H1 (cell line): ENCODE measurements around the gene FAM3B. TPM values are rescaled to one million over a fixed set of nuclear protein-coding genes. Genes with fewer than 3 reads are reported as not detected.

Experiments
- CTCF ChIA-PET: fragments of 300-600 bp; sonication (Branson Sonifier 250); formaldehyde crosslinking; loops from one replicate; lab custom pipeline; 2021; ENCODE audit not compliant: partially characterized antibody; lab: Charles Lee
- POLR2A ChIA-PET: fragments of 300-600 bp; sonication (Branson Sonifier 250); formaldehyde crosslinking; loops from one replicate; lab custom pipeline; 2021; ENCODE audit warnings: inconsistent platforms; ENCODE audit not compliant: partially characterized antibody; lab: Charles Lee
- DNase-seq, 2 experiments: peaks; one replicate each; pipeline versions ENCODE4 v3.0.0 to v3.0.0-alpha.2; 2010 to 2022; ENCODE audit warnings: low spot score in 2 of 2, low read depth in 1 of 2, mixed read lengths in 1 of 2
- FAIRE-seq: peaks from 2 replicates; lab custom pipeline; 2011; peaks lifted over from hg19 to GRCh38; lab: Jason Lieb, UNC
- H2AFZ ChIP-seq: 2 replicates; pipeline ENCODE4 v1.8.1; 2012; ENCODE audit warnings: low read length, inconsistent platforms
- H2AK5ac ChIP-seq: 2 replicates; pipeline ENCODE4 v1.6.1; 2013; ENCODE audit warnings: low read depth, low read length
- H2BK120ac ChIP-seq: replicated peaks from 2 replicates; pipeline ENCODE3; 2013; ENCODE audit warnings: low read depth, low read length, inconsistent platforms
- H2BK12ac ChIP-seq: 2 replicates; pipeline ENCODE4 v1.6.1; 2013; ENCODE audit warnings: low read depth, low read length
- H2BK15ac ChIP-seq: 2 replicates; pipeline ENCODE4 v1.6.1; 2013; ENCODE audit warnings: low read length
- H2BK20ac ChIP-seq: 2 replicates; pipeline ENCODE4 v1.6.1; 2013; ENCODE audit warnings: low read length
- H2BK5ac ChIP-seq: 2 replicates; pipeline ENCODE4 v1.6.1; 2013; ENCODE audit warnings: low read depth, low read length
- H3K14ac ChIP-seq: 2 replicates; pipeline ENCODE4 v1.6.1; 2013; ENCODE audit warnings: inconsistent platforms; ENCODE audit not compliant: insufficient read length
- H3K18ac ChIP-seq: 2 replicates; pipeline ENCODE4 v1.6.1; 2013; ENCODE audit warnings: low read length; ENCODE audit errors: extremely low read depth
- H3K23ac ChIP-seq: 2 replicates; pipeline ENCODE4 v1.6.1; 2013; ENCODE audit warnings: inconsistent platforms; ENCODE audit not compliant: insufficient read length
- H3K23me2 ChIP-seq: 2 replicates; pipeline ENCODE4 v1.6.1; 2013; ENCODE audit warnings: low read depth, low read length
- H3K27ac ChIP-seq: 2 replicates; pipeline ENCODE4 v1.6.1; 2011; ENCODE audit warnings: low read depth, low read length, inconsistent platforms
- H3K27me3 ChIP-seq, 4 experiments: replicated peaks in 1 of 4; 1 replicate in 1 of 4; 2 replicates in 3 of 4; pipeline versions ENCODE4 v1.6.1 to v1.8.1; 2011 to 2013; ENCODE audit warnings: low read length in 3 of 4, mild to moderate bottlenecking in 3 of 4, inconsistent platforms in 2 of 4, mixed read lengths in 2 of 4, moderate library complexity in 1 of 4; ENCODE audit not compliant: control insufficient read depth in 3 of 4, insufficient read depth in 3 of 4; ENCODE audit errors: extremely low read depth in 1 of 4
- H3K36me3 ChIP-seq, 4 experiments: 2 replicates each; pipeline versions ENCODE4 v1.6.1 to v1.8.1; 2011 to 2013; ENCODE audit warnings: mild to moderate bottlenecking in 4 of 4, low read length in 3 of 4, moderate library complexity in 2 of 4, control low read depth in 1 of 4, inconsistent platforms in 1 of 4; ENCODE audit not compliant: insufficient read depth in 4 of 4, control insufficient read depth in 2 of 4
- H3K4ac ChIP-seq: replicated peaks from 2 replicates; pipeline ENCODE3; 2013; ENCODE audit warnings: low read length, low read depth, mixed read lengths, inconsistent platforms; ENCODE audit not compliant: insufficient read length
- H3K4me1 ChIP-seq, 4 experiments: replicated peaks in 1 of 4; 1 replicate in 1 of 4; 2 replicates in 3 of 4; pipeline versions ENCODE4 v1.6.1 to v1.8.1; 2011 to 2013; ENCODE audit warnings: low read length in 3 of 4, inconsistent platforms in 2 of 4, mixed read lengths in 1 of 4; ENCODE audit not compliant: insufficient read depth in 4 of 4, control insufficient read depth in 3 of 4
- H3K4me2 ChIP-seq, 2 experiments: 2 replicates each; pipeline versions ENCODE4 v1.6.1 to v1.8.1; 2011 to 2013; ENCODE audit warnings: low read depth in 2 of 2, low read length in 2 of 2, control low read depth in 1 of 2, inconsistent platforms in 1 of 2, mild to moderate bottlenecking in 1 of 2; ENCODE audit not compliant: insufficient read depth in 1 of 2
- H3K4me3 ChIP-seq, 4 experiments: fragments of 200-600, 300-600 bp in 1 of 4; sonication (generic), shearing (Covaris generic), sonication (Bioruptor Twin) in 1 of 4; 2 replicates each; pipeline versions ENCODE4 v1.5.1 to v1.8.1; 2011 to 2016; ENCODE audit warnings: low read length in 4 of 4, low read depth in 3 of 4, control low read depth in 2 of 4, inconsistent platforms in 2 of 4, mild to moderate bottlenecking in 2 of 4, mixed read lengths in 1 of 4, moderate library complexity in 1 of 4; ENCODE audit not compliant: insufficient read depth in 2 of 4; ENCODE audit errors: extremely low read depth in 1 of 4
- H3K56ac ChIP-seq: replicated peaks from 2 replicates; pipeline ENCODE3; 2013; ENCODE audit warnings: low read depth, mild to moderate bottlenecking, mixed read lengths, low read length, inconsistent platforms; ENCODE audit not compliant: insufficient read length
- H3K79me1 ChIP-seq: 2 replicates; pipeline ENCODE4 v1.6.1; 2013; ENCODE audit warnings: low read depth, low read length, control low read depth
- H3K79me2 ChIP-seq, 2 experiments: 2 replicates each; pipeline versions ENCODE4 v1.6.1 to v1.8.1; 2012 to 2013; ENCODE audit warnings: low read length in 2 of 2, mild to moderate bottlenecking in 2 of 2, inconsistent platforms in 1 of 2; ENCODE audit not compliant: insufficient read depth in 2 of 2, control insufficient read depth in 1 of 2
- H3K9ac ChIP-seq, 4 experiments: replicated peaks in 1 of 4; 1 replicate in 1 of 4; 2 replicates in 3 of 4; pipeline versions ENCODE4 v1.6.1 to v1.8.1; 2011 to 2013; ENCODE audit warnings: low read depth in 3 of 4, low read length in 3 of 4, control low read depth in 2 of 4, mild to moderate bottlenecking in 2 of 4, moderate library complexity in 2 of 4, inconsistent platforms in 1 of 4; ENCODE audit errors: extremely low read depth in 1 of 4
- H3K9me3 ChIP-seq, 2 experiments: 2 replicates each; pipeline versions ENCODE4 v1.6.1 to v1.8.1; 2012 to 2013; ENCODE audit warnings: mild to moderate bottlenecking in 2 of 2, moderate library complexity in 2 of 2, control low read depth in 1 of 2, inconsistent platforms in 1 of 2, low read depth in 1 of 2, low read length in 1 of 2, mixed read lengths in 1 of 2; ENCODE audit not compliant: insufficient read depth in 2 of 2
- H4K20me1 ChIP-seq, 2 experiments: replicated peaks in 1 of 2; 2 replicates each; pipeline versions ENCODE3 to v1.8.1; 2011 to 2013; ENCODE audit warnings: inconsistent platforms in 2 of 2, low read length in 2 of 2, mild to moderate bottlenecking in 1 of 2; ENCODE audit not compliant: insufficient read depth in 2 of 2, control insufficient read depth in 1 of 2
- H4K5ac ChIP-seq: 2 replicates; pipeline ENCODE4 v1.6.1; 2013; ENCODE audit warnings: low read length, low read depth, mixed read lengths, inconsistent platforms; ENCODE audit not compliant: insufficient read length
- H4K8ac ChIP-seq: 2 replicates; pipeline ENCODE4 v1.8.0; 2013; ENCODE audit warnings: mild to moderate bottlenecking, moderate library complexity, low read length, inconsistent platforms; ENCODE audit not compliant: insufficient read depth; ENCODE audit errors: extremely low read depth
- H4K91ac ChIP-seq: replicated peaks from 2 replicates; pipeline ENCODE3; 2013; ENCODE audit warnings: low read length, mixed read lengths, inconsistent platforms; ENCODE audit not compliant: insufficient read length
- CEBPB ChIP-seq: IDR thresholded peaks from 2 replicates; pipeline ENCODE4 v1.6.1; 2012; ENCODE audit warnings: low read depth, low read length
- CTCF ChIP-seq, 3 experiments: IDR thresholded peaks; 1 replicate in 2 of 3; 2 replicates in 1 of 3; pipeline versions ENCODE4 v1.5.1 to v1.6.1; 2011; ENCODE audit warnings: low read length in 3 of 3, mild to moderate bottlenecking in 3 of 3, inconsistent platforms in 2 of 3, low read depth in 1 of 3, moderate library complexity in 1 of 3; ENCODE audit not compliant: insufficient read depth in 1 of 3; ENCODE audit errors: control extremely low read depth in 1 of 3
- HDAC6 ChIP-seq: IDR thresholded peaks from one replicate; pipeline ENCODE4 v1.7.1; 2012; ENCODE audit warnings: low read depth, mild to moderate bottlenecking, inconsistent platforms, low read length, moderate library complexity
- JUN ChIP-seq: IDR thresholded peaks from 2 replicates; pipeline ENCODE4 v1.6.1; 2011; ENCODE audit warnings: low read depth, mild to moderate bottlenecking, improper control_type of control experiment, low read length
- SAP30 ChIP-seq: fragments of 300-600 bp; sonication (generic); IDR thresholded peaks from 2 replicates; pipeline ENCODE4 v1.7.1; 2012; ENCODE audit warnings: low read length, moderate library complexity, mild to moderate bottlenecking, inconsistent platforms; ENCODE audit not compliant: insufficient read depth, insufficient replicate concordance
- TAF7 ChIP-seq: optimal IDR thresholded peaks from 2 replicates; pipeline ENCODE3; 2011; ENCODE audit warnings: low read depth, mild to moderate bottlenecking, inconsistent platforms, low read length, moderate library complexity, borderline replicate concordance
- WGBS, 2 experiments: shearing (Covaris generic) in 1 of 2; methylation state at CpG; one replicate each; pipeline versions ENCODE4 v1.1.6 to v1.1.7; 2013 to 2015; ENCODE audit warnings: low lambda C conversion rate in 2 of 2, mixed read lengths in 2 of 2, inconsistent platforms in 1 of 2, low coverage in 1 of 2, missing lambda C conversion rate in 1 of 2; ENCODE audit not compliant: insufficient replicate concordance in 2 of 2, insufficient coverage in 1 of 2, insufficient read length in 1 of 2; ENCODE audit errors: extremely low coverage in 1 of 2, missing lambda C conversion rate in 1 of 2; 5-methylcytosine and 5-hydroxymethylcytosine counted together
- polyA plus RNA-seq, 7 experiments: library from polyadenylated mRNA; depleted of rRNA in 3 of 7; stranded (reverse) in 5 of 7; unstranded in 2 of 7; fragments of >200 nt in 5 of 7; fragments of 200-250 nt in 2 of 7; gene quantifications; 1 replicate in 5 of 7; 2 replicates in 1 of 7; 4 replicates in 1 of 7; pipeline versions ENCODE4 v1.2.1 to v1.2.3, GENCODE V29; 2011 to 2013; ENCODE audit warnings: missing spikeins in 2 of 7, mixed read lengths in 2 of 7
- total RNA-seq: library from RNA; stranded (reverse); fragmentation: NEBNext Ultra II Directional; extraction: Animal tissue kit (Norgen Biotek cat#: 25700); gene quantifications from 2 replicates; pipeline ENCODE4 v1.2.1, GENCODE V29; 2021

The FAM3B gene
- total and polyA plus RNA-seq, 2 of the 8 experiments (the other 6 are each of a cell fraction or from before 2014, with no cell fraction given), result 2.0 TPM

- CTCF ChIA-PET, result interaction anchor here (0.7 to 5.2 kb wide), 5 partner anchors 10 to 97 kb away, joined by 3 to 45 read pairs (median 5); no protein-coding TSS in a partner anchor
Observed at GRCh38 chr21:41379901-41380300, 63.3 kb downstream of the FAM3B start.

More at GRCh38 chr21:41379901-41380300, 63.3 kb downstream of the FAM3B start:
- Histone ChIP-seq H2BK120ac (no peak overlapping the region), H3K79me2 (no peaks in the 10 kb centered on the region), H2BK15ac (no peak overlapping the region), H3K27me3 (no peaks in the 10 kb centered on the region; a peak in 1 of 7 replicates), H3K4ac (no peak overlapping the region), H2BK20ac (no peak overlapping the region), H2BK12ac (no peak overlapping the region), H4K5ac (no peak overlapping the region), H3K4me1 (no peaks in the 10 kb centered on the region; a peak in 1 of 7 replicates), H4K8ac (0 out of 2 replicates have a peak overlapping the region, but pooled peaks have one; percentile 38), H3K9me3 (no peaks in the 10 kb centered on the region), H3K18ac (no peak overlapping the region), H2AFZ (no peak overlapping the region), H3K14ac (no peak overlapping the region), H4K91ac (no peak overlapping the region), H3K36me3 (no peaks in the 10 kb centered on the region), H3K27ac (no peak overlapping the region), H3K23ac (no peak overlapping the region), H3K9ac (no peak overlapping the region), H3K56ac (no peak overlapping the region), H3K79me1 (no peaks in the 10 kb centered on the region; the same call in 1 of the 2 replicates), H2BK5ac (no peak overlapping the region), H3K4me3 (no peak overlapping the region), H2AK5ac (no peak overlapping the region), H3K4me2 (no peak overlapping the region), H4K20me1 (no peaks in the 10 kb centered on the region), H3K23me2 (no peaks in the 10 kb centered on the region)
- DNase-seq (no peak), FAIRE-seq (no peak)
- POLR2A ChIA-PET, result no interaction called here
- 96% methylated on average over 12 of the region's 12 CpGs; no CpG with 5 or more reads in 1 of the 2 experiments for WGBS, 2 experiments
- TF ChIP-seq CTCF (IDR thresholded peaks at IDR 0.05; ENCODE audit: control extremely low read depth in 1 of 3, insufficient read depth in 1 of 3, low read depth in 1 of 3, low read length in 3 of 3) (no peak), JUN (no peak), SAP30 (no peak), HDAC6 (no peak), TAF7 (no peak), CEBPB (no peak)
